GM12892 (cell line): ENCODE results near the gene USP35.
"Not testable (repeated sequence)": the region's sequence is repeated elsewhere in the genome, so short reads cannot be mapped to it uniquely, and the experiment has no call there.

Source experiments
- DNase-seq: peaks from one replicate; pipeline ENCODE4 v3.0.0; 2011; ENCODE audit not compliant: insufficient read length
- FAIRE-seq: peaks from 2 replicates; lab custom pipeline; 2011; peaks lifted over from hg19 to GRCh38; lab: Jason Lieb, UNC
- POLR2A ChIP-seq: IDR thresholded peaks from 2 replicates; pipeline ENCODE4 v1.6.1; 2011; ENCODE audit warnings: low read depth, low read length, control low read depth
- POLR2AphosphoS5 ChIP-seq: IDR thresholded peaks from 2 replicates; pipeline ENCODE4 v1.6.1; 2011; ENCODE audit warnings: low read depth, low read length, control low read depth
- TAF1 ChIP-seq: IDR thresholded peaks from 2 replicates; pipeline ENCODE4 v1.6.1; 2011; ENCODE audit warnings: low read depth, mild to moderate bottlenecking, control low read depth, low read length, borderline replicate concordance

Gene USP35

GRCh38 chr11:78231962-78232501, 43.3 kb downstream of the USP35 start:
- no peak for TF ChIP-seq POLR2AphosphoS5
- no peak for TF ChIP-seq POLR2A
- TF ChIP-seq TAF1, result no peak
- FAIRE-seq, result no peak
- DNase-seq, result no peak

GRCh38 chr11:78233046-78233445, 44.3 kb downstream of the USP35 start:
- FAIRE-seq, result not testable (repeated sequence)

DNA sequence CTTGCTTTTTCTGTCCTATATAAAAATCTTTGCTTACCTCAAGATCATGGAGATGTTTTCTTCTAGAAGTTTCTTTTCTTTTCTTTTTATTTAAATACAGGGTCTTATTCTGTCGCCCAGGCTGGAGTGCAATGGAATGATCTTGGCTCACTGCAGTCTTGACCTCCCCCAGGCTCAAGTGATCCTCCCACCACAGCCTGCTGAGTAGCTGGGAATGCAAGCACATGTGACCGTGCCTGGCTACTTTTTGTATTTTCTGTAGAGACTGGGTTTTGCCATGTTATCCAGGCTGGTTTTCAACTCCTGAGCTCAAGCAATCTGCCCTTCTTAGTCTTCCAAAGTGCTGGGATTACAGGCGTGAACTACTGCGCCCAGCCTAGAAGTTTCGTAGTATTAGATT, 45.3 kb downstream of the USP35 start:
- DNase-seq (no peak), FAIRE-seq (no peak)
- TF ChIP-seq TAF1 (no peak), POLR2A (no peak), POLR2AphosphoS5 (no peak)

More at GRCh38 chr11:78233046-78233445, 44.3 kb downstream of the USP35 start:
- not testable (repeated sequence) for DNase-seq

DNA sequence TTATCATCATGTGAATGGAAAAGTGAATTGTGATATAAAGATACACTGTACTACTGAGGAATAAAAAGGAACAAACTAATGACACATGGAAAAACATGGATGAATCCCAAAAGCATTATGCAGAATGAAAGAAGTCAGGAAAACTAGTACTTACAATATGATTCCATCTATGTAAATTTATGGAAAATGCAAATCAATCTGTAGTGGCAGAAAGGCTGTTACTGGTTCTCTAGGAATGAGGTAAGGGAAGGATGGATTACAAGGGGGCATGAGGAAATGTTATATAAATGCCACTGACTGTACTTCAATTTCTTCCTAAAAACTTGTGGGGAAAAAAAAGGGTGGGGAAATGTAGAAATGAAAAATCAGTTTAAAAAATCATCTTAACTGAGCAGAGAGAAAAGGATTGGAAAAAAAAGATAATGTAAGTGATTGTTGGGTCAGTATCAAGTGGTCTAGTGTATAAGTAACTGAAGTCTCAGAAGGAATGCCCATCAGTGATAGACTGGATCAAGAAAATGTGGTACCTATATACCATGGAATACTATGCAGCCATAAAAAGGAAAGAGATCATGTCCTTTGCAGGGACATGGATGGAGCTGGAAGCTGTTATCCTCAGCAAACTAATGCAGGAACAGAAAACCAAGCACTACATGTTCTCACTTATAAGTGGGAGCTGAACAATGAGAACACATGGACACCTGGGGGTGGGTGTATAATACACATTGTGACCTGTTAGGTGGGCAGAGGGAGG, 48.8 kb downstream of the USP35 start:
- TF ChIP-seq POLR2AphosphoS5, result no peak
- DNase-seq (no peak), FAIRE-seq (no peak)

- FAIRE-seq (no peak), DNase-seq (no peak)
- TF ChIP-seq POLR2A (no peak), POLR2AphosphoS5 (no peak), TAF1 (no peak)
Observed at GRCh38 chr11:78239781-78240180, 51.1 kb downstream of the USP35 start.

DNA sequence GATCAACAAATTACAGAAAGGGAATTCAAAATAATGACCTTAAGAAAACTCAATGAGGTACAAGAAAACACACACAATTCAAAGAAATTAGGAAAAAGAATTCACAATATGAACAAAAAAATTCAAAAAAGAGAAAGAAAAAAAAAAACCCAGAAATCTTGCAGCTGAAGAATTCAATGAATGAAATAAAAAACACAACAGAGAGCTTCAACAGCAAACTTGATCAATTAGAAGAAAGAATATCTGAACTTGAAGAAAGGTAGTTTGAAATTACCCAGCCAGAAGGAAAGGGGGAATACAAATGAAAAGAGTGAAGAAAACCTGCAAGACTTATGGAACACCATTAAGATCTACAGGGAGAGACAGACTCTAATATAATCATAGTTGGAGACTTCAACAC, 52.8 kb downstream of the USP35 start:
- no peak for TF ChIP-seq TAF1
- no peak for TF ChIP-seq POLR2AphosphoS5
- TF ChIP-seq POLR2A, result no peak
- no peak for FAIRE-seq
- DNase-seq, result no peak

- DNase-seq, result no peak
- TF ChIP-seq POLR2AphosphoS5 (no peak), POLR2A (no peak), TAF1 (no peak)
- FAIRE-seq, result no peak
Observed at GRCh38 chr11:78244080-78244479, 55.4 kb downstream of the USP35 start.

DNA sequence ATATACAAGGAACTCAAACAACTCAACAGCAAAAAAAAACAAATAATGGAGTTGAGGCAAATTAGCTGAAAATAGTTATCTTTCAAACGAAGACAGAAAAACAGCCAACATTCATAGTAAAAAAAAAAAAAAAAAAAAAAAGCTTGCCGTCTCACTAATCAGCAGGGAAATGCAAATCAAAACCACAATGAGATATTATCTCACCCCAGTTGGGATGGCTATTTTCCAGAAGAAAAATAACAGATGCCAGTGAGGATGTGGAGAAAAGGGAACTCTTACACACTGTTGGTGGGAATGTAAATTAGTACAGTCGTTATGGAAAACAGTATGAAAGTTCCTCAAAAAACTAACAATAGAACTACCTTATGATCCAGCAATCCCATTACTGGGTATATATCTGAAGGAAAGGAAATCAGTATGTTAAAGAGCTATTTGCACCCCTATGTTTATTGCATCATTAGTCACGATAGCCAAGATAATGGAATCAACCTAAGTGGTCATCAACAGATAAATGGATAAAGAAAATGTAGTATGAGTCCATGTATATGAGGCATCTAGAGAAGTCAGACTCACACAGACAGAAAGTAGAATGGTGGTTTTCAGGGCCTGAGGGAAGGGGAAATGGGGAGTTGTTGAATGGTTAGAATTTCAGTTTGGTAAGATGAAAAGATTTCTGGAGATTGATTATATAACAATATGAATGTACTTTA, 56.0 kb downstream of the USP35 start:
- no peak for FAIRE-seq

DNA sequence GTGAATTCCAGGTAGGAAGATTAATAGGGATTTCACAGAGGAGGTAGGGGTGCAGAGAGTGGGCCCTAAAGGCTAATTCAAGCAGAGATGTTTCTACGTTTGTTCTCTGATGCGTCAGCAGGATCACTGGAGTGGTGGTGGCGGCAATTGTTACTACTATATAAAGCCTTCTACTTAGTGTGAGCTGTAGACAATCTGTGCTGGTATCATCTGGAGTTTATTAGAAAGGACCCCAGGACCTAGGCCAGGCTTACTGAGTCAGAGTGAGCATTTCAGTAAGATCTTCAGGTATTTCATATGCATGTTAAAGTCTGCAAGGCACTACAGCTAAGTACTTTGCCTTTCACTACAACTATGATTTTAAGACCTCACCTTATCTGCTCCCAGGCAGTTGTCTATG, 59.5 kb downstream of the USP35 start:
- TF ChIP-seq POLR2AphosphoS5 (no peak), POLR2A (no peak), TAF1 (no peak)
- FAIRE-seq, result no peak

More for the DNA sequence above, 56.0 kb downstream of the USP35 start:
- no peak for TF ChIP-seq POLR2AphosphoS5
- no peak for DNase-seq

DNA sequence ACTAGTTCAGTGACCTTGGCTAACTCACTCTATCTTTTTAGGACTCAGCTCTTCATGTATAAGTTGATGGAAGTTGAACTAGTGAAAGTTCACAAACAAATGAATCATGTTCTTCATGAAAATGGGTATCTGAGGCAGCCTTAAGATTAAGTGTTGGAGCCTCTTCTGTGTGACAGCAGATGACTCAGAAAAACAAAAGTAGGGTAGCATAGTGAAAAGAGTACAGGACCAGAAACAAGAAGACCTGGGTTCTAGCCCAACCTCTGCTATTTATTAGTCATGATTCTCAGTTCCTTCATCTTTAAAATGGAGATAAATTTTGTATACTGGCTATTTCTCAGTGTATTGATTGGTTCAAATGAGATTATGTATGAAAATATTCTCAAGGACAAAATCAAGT, 60.2 kb downstream of the USP35 start:
- DNase-seq (no peak), FAIRE-seq (no peak)
- TF ChIP-seq POLR2AphosphoS5 (no peak), POLR2A (no peak), TAF1 (no peak)

More for the DNA sequence above, 59.5 kb downstream of the USP35 start:
- no peak for DNase-seq

DNA sequence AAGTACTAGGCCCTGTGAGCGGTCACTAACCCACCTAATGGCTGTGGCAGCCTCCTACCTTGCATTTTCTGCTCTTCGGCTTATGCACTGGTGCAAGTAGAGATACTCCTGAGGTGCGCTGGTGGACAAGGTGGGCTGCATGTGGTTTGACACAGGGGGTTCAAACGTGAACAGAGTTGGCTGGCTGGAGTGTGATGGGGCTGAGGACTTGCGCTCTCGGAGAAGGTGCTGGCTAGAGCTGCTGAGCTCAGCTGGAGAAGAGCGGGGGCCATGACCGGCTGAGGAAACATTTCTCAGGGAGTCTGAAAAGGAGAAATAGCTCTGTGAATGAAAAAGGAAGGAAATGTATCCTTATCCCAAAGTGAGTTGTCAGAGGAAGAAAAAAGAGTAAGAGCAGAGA, 61.4 kb downstream of the USP35 start:
- FAIRE-seq, result no peak
- no peak for TF ChIP-seq TAF1
- TF ChIP-seq POLR2AphosphoS5, result no peak
- TF ChIP-seq POLR2A, result no peak

More for the DNA sequence above, 61.4 kb downstream of the USP35 start:
- no peak for DNase-seq
